HG02885 (cell line): ENCODE results near the gene SRSF12.
"Not testable (repeated sequence)": the region's sequence is repeated elsewhere in the genome, so short reads cannot be mapped to it uniquely, and the experiment has no call there.

Source experiments
- ATAC-seq: cut with Tn5 transposase; IDR thresholded peaks from one replicate; pipeline ENCODE4 v1.9.1; 2021; ENCODE audit warnings: mild to moderate bottlenecking; ENCODE audit not compliant: unreplicated experiment, poor library complexity

The SRSF12 gene

GRCh38 chr6:89132057-89132456 is 14.2 kb upstream of the SRSF12 start:
- no peak for ATAC-seq

GRCh38 chr6:89131599-89131998 is 13.7 kb upstream of the SRSF12 start:
- ATAC-seq: no peak

- not testable (repeated sequence) for ATAC-seq
Observed at GRCh38 chr6:89128256-89128671, 10.4 kb upstream of the SRSF12 start.

- peak; percentile 65 for ATAC-seq
Observed at GRCh38 chr6:89122625-89123024, 4.8 kb upstream of the SRSF12 start.

DNA sequence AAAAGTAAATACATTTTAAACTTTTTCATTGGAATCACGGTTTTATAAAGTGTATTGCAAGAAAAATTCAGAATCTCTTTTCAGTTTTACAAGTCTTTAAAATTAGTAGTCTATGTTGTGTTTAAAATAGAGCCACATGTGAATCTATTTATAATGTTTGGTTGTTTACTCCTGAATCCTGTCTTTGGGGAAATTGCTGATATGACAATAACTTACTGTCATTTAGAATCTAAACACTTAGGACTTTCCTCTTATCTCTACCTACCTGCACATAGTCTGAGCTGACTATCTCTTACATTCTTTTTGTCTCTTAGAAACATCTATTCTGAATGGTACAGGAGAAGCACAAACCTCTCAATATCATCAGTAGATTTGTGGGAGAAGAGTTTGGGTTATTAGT is 4.1 kb upstream of the SRSF12 start:
- ATAC-seq: no peak

GRCh38 chr6:89120371-89120770 is 2.5 kb upstream of the SRSF12 start:
- no peak for ATAC-seq

- no peak for ATAC-seq
Observed at GRCh38 chr6:89118931-89119330, 1.1 kb upstream of the SRSF12 start.

DNA sequence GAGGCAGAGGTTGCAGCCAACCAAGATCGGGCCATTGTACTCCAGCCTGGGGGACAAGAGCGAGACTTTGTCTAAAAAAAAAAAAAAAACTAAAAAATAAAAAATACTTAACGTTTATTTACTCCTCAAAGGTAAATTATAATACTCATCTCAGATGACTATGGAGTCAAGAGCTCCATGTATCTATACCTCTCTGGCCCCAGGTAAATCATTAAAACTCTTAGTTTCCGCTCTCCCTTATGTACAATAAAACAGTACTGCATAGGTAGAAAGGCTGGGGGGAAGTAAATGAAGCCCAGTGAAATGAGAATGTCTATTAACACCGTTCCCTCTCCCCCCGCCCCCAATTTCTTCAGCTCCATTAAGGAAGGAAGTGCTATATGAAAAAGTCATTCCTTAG is 1.2 kb downstream of the SRSF12 start:
- no peak for ATAC-seq

DNA sequence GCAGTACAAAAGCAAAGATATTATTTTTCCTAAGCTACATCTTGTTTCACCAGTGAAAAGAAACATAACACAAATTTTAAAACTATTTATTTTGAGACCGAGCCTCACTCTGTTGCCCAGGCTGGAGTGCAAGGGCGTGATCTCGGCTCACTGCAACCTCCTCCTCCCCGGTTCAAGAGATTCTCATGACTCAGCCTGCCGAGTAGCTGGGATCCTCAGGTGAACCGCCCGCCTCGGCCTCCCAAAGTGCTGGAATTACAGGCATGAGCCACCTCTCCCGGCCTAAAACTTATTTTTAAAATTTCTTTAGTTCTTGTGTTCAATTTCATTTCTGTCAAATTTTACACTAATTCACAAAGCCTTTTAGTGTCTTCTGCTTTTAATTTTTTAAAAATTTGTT is 5.9 kb downstream of the SRSF12 start:
- no peak for ATAC-seq

DNA sequence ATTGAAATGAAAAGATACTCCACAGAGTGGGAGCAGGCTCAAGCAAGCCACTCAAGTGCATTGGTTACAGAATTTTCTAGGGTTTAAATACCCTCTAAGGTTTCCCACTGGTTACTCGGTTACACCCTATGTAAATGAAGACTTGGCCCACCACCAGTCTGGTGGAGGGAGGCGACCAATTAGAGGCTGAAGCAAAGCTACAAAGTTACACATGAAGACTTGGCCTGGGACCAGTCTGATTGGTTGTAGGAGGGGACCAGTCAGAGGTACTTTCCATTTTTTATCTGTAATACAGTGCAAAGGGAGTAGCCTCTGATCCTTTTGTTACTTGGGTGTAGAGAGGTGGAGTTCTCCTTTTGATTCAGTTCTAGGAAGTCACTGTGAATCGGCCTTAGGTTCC is 7.6 kb downstream of the SRSF12 start:
- ATAC-seq: no peak

- ATAC-seq: no peak
Observed at GRCh38 chr6:89100114-89100513, 17.8 kb downstream of the SRSF12 start.

- peak; percentile 78 for ATAC-seq
Observed at GRCh38 chr6:89098461-89098860, 19.4 kb downstream of the SRSF12 start.

- ATAC-seq: no peak
Observed at GRCh38 chr6:89087881-89088280, 30.0 kb downstream of the SRSF12 start.

DNA sequence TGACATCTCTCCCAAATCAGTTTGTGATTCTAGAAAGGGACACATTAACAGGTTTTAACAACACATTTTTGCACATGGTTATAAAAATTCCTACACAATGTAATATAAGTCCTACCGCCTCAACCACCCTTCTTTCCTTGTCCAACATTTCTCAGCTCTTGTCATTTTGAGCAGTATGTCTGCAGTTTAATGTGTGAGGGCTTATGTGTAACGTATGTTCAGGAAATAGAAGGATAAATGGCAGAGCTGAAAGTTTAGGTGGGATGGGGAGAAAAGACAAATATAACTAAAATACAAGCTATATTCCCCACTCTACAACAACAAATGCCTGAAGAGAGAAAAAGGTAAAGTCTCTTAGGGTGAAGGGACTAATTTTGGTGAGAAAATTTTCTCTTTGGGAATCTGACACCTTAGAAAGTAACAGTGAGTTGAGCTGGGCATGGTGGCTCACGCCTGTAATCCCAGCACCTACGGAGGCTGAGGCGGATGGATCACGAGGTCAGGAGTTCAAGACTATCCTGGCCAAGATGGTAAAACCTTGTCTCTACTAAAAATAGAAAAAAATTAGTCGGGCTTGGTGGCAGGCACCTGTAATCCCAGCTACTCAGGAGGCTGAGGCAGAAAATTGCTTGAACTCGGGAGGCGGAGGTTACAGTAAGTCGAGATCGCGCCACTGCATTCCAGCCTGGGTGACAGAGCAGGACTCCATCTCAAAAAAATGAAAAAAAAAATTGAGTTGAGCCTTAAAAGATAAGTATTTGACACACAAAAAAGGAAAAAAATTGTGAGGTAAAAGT is 32.3 kb downstream of the SRSF12 start:
- ATAC-seq: no peak

DNA sequence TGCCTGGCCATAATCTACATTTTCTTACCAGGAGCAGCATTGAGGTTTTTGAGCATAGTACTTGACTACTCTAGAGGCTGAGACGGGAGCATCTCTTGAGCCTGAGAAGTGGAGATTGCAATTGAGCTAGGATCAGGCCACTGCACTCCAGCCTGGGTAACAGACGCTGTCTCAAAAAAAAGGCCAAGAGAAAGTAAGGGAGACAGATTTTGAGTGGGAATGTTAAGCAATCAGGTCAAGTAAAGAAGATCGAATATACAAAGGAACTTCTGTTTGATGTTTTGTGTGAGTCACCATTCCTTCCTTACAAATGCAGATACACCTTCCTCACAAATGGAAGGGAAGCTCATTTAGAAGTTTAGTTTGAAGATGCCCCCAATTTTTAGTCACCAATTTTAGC is 32.9 kb downstream of the SRSF12 start:
- ATAC-seq: no peak

GRCh38 chr6:89084542-89084941 is 33.3 kb downstream of the SRSF12 start:
- ATAC-seq: no peak

- no peak for ATAC-seq
Observed at GRCh38 chr6:89082486-89082891, 35.4 kb downstream of the SRSF12 start.

DNA sequence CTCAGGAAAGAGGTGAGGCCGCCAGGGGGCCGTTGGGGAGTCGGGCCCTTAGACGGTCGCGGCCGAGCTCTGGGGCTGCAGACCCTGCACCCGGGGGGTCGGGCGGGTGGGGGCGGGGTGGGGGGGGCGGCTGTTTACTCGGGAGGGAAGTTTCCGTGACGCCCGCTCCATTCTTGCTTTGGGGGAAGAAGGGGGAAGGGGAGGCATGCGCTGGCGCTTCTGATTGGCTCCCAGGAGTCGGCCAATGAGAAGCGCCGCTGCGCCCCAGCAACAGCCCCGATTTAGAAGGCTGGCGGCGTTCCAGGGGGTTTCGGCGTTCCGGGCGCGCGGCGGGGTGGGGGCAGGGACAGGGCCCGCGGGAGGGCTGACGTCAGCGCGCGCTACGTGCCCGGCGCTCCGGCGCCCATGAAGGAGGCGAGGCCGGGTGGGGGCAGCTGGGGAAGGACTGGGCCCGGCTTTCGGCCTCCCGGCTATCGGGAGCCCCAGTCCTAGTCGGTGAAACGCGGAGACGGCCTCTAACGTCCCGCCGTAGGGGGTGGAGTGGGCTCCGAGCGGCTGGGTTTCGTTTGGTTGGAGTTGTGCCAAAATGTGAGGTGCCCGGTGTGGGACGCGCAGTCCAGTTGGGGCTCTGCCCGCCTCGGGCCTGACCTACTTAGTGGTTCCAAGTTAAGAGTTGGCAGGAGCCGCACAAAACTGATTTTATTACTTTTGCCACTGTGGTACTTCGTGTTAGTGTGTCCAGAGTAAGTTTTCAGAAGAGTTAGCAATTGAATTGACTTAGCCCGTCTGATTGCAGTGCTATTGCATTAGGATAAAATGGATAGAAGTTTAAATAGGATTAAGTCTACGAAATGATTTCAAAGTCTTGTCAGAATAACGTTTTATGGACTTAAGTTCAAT is 36.2 kb downstream of the SRSF12 start:
- peak; percentile 67 for ATAC-seq

DNA sequence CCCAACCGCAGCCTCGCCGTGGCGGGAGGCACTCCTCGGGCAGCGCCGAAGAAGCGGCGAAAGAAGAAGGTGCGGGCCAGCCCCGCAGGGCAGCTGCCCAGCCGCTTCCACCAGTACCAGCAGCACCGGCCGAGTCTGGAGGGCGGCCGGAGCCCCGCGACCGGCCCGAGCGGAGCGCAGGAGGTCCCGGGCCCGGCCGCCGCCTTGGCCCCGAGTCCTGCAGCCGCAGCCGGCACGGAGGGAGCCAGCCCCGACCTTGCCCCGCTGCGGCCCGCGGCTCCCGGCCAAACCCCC is 36.8 kb downstream of the SRSF12 start:
- ATAC-seq: peak; percentile 16

DNA sequence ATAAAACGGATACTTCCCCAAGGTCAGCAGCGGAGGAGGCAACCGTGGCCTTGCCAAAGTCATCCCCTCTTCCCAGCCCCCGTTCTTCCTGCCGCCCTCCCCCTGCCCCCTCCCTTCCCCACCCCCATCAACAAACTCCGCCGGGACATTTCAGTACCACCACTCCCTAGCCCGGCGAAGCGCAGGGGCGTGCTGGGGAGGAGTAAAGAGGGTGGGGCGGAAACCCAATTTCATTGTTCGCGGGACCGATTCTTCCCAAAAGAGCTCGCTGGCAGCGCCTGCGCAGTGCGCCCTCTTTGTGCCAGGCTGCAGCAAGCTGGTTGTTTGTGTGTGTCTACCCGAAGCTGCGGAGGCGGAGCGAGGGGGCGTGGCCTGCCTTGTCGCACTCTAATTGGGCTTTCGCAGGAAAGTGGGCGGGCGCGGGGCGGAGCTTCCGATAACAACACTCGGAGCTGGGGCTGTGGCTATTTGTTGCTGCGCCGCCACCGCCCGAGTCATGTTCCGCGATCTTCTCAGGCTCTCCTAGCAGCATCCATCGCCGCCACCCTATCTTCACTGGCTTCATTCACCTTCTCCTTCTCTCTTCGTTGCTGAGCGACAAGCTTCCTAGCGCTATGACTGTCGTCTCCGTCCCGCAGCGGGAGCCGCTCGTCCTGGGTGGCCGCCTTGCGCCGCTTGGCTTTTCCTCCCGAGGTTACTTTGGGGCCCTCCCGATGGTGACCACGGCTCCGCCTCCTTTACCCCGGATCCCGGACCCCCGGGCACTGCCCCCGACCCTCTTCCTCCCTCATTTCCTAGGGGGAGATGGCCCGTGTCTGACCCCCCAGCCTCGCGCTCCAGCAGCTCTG is 37.4 kb downstream of the SRSF12 start, which contains the start of gene PNRC1:
TSS of gene PNRC1 (plus strand) at position 471 of the 848 bp plus-strand sequence. CDS start at position 615, 144 bp downstream.
- peak; percentile 68 for ATAC-seq
